ENCODE measurements around the gene IFNA21.

GRCh38 chr9:21137020-21137419 lies 29.4 kb downstream of the IFNA21 start:
- TF ChIP-seq TAF1 (IDR thresholded peaks at IDR 0.05; ENCODE audit: low read depth, low read length) (no peak), JUND (IDR thresholded peaks at IDR 0.05; ENCODE audit: low read length) (no peak), CHD1 (IDR thresholded peaks at IDR 0.05; ENCODE audit: low read depth, low read length) (no peak), CBX8 (IDR thresholded peaks at IDR 0.05; ENCODE audit: borderline replicate concordance, low read depth, low read length) (no peak), POLR2A (IDR thresholded peaks at IDR 0.05; ENCODE audit: control extremely low read depth in 1 of 2, low read depth in 2 of 2, low read length in 2 of 2) (no peak), RAD21 (IDR thresholded peaks at IDR 0.05 in 1 of 2, conservative IDR thresholded peaks at IDR 0.05 in 1 of 2; ENCODE audit: low read depth in 2 of 2, low read length in 2 of 2) (no peak), SIN3A (conservative IDR thresholded peaks at IDR 0.05 in 1 of 2, IDR thresholded peaks at IDR 0.05 in 1 of 2; ENCODE audit: low read depth in 1 of 2, low read length in 2 of 2) (no peak), SUZ12 (IDR thresholded peaks at IDR 0.05; ENCODE audit: low read length) (no peak), EZH2 (IDR thresholded peaks at IDR 0.05; ENCODE audit: low read depth, low read length, severe bottlenecking) (no peak)
- TF ChIP-seq, protein P1, sequence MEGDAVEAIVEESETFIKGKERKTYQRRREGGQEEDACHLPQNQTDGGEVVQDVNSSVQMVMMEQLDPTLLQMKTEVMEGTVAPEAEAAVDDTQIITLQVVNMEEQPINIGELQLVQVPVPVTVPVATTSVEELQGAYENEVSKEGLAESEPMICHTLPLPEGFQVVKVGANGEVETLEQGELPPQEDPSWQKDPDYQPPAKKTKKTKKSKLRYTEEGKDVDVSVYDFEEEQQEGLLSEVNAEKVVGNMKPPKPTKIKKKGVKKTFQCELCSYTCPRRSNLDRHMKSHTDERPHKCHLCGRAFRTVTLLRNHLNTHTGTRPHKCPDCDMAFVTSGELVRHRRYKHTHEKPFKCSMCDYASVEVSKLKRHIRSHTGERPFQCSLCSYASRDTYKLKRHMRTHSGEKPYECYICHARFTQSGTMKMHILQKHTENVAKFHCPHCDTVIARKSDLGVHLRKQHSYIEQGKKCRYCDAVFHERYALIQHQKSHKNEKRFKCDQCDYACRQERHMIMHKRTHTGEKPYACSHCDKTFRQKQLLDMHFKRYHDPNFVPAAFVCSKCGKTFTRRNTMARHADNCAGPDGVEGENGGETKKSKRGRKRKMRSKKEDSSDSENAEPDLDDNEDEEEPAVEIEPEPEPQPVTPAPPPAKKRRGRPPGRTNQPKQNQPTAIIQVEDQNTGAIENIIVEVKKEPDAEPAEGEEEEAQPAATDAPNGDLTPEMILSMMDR (IDR thresholded peaks at IDR 0.05; ENCODE audit: control extremely low read depth in 1 of 3, insufficient read depth in 1 of 3, low read depth in 1 of 3, low read length in 3 of 3) = no peak

All from H1 (cell line).